ENCODE measurements around the gene ABHD14A.
A peak's percentile ranks its signal among the peaks of the same experiment; 100 is the strongest.

ABHD14A gene

GRCh38 chr3:51997935-51998596 is 23.2 kb downstream of the ABHD14A start:
- DNase-seq, result no peak

GRCh38 chr3:51998774-51999173 is 23.9 kb downstream of the ABHD14A start:
- DNase-seq, result no peak

DNA sequence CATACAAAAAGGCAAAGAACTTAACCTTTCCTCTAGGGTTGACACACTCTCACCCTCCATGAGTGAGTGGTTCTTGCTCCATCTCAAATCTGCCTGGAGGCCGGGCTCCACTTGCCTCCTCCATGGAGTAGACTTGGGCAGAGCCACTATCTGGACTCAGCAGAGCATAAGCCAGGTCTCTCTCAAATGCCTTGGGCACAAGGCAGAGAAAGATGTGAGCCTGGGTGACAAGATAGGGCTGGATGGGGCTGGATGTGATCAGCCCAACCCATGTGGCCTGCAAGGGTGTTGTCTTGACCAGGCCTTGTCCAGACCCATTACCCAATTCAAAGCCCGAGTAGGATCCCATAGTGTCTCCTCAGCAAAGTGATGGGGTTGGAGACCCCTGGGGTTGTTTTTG is 25.0 kb downstream of the ABHD14A start:
- peak; percentile 72 for DNase-seq

DNA sequence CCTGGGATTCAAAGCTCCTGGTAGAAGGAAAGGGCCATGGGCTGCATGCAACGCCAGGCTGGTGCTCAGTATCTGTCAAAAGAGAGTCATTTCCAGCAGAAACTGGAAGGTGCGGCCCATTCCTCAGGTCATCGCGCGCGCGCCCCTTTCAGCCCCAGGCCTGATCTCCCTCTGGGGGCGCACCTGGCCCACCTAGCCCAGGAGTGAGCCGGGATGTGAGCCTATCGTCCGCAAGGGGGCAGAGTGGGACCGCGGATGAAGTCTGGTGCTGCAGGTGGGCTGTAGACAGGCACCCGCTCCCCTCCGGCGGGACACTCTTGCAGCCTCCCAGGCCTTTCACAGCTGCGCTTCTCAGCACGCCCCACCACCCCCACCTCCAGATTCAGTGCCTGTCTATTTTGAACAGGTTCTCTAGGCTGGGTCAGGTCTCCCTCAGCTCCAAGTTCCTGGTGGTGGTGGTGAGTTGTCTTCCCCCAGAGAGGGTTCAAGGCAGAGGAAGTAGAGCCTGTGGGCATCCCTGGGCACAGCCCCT is 26.6 kb downstream of the ABHD14A start:
- DNase-seq, result peak; percentile 88

GRCh38 chr3:52002748-52003147 is 27.9 kb downstream of the ABHD14A start:
- DNase-seq, result no peak

DNA sequence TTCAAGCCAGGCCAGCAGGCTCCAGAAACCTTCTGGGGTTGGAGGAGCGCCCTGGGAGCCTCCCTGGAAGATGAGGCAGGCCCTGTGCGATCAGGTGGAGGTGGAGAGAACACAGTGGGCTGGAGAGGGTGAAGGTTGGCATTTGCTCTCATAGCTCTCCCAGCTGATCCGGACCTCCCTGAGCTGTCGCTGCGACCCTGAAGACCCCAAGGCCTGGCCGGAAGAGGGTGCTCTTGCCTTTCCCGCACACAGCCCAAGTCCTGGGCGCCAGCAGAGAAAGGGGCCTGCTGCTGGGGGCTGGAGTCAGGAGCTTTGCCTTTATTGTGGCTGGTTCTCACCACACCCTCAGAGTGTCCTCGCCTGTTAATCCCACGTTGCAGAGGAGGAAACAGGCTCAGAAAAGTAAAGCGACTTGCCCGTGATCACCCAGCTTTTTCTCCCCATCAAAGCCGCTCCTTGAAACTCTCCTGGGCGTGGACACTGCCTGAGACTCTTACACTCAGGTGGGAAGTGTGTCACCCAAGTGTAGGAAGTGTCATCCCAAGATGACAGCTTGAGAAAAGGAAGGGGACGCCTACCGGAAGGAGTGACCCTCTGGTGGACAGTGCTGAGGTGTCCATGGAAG is 29.4 kb downstream of the ABHD14A start:
- peak; percentile 63 for DNase-seq

DNA sequence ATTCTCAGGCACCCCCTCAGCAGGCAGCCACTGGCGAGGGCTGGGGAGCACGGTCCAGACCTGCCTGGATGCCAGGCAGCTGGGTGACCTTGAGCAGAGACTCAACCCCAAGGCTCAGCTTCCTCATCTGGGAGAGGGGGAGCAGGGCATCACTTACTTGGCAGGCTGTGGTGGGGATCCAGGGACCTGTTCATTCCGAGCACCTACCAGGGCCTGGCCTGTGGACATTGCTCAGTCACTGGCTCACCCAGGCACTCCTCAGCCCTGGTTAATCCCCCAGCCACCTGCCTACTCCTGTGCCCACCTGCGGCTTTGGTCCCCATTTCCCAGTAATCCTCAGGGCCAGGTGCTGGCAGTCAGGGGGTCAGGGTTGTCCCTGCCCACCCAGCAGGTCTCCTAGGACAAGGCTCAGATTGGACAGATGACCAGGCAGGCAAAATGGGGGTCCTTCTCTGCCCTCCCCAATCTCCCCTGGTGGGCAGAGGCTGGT is 30.1 kb downstream of the ABHD14A start:
- DNase-seq, result no peak

DNA sequence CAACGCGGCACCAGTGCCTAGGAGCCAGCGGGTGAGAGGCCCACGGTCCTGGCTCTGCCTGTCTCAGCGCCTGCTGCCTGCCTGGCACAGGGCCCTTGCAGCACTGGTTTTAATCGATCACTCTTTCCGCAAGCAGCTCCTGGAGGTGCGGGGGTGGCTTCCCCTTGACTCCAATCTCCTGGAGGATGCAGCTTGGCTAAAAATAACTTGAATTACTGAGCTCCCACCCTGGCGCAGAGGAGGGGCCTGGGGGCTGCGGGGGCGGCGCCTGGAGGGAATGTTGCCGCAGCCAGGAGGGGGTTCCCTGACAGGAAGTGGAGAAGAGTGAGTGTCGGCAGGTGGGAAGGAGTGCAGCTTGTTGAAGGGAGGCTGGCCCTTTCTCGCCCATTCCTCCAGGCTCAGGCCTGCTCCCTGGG is 30.7 kb downstream of the ABHD14A start:
- DNase-seq, result no peak

GRCh38 chr3:52006017-52006819 is 31.4 kb downstream of the ABHD14A start:
- DNase-seq, result peak; percentile 73

- DNase-seq, result no peak
Measured at GRCh38 chr3:52006820-52007133, 31.9 kb downstream of the ABHD14A start.

DNA sequence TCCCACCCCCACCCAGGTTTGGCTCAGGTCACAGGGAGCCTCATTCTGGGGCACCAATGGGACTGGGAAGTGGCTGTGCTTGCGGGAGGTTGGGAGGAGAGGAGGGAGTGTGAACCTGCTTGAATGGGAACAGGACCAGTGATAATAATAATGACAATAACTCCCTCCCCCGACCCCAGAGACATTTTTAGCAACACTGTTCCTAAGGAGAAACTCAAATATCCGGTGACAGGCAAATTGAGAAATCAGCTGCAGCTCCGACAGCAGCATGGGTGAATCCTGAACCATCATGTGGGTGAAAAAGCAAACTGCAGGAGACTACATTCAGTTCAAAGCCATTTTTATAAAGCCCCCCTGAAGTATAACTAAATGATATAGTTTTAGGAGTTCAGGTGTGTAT is 32.4 kb downstream of the ABHD14A start:
- no peak for DNase-seq

- DNase-seq, result no peak
Measured at GRCh38 chr3:52010431-52010830, 35.6 kb downstream of the ABHD14A start.

- no peak for DNase-seq
Measured at GRCh38 chr3:52012699-52013098, 37.8 kb downstream of the ABHD14A start.

DNA sequence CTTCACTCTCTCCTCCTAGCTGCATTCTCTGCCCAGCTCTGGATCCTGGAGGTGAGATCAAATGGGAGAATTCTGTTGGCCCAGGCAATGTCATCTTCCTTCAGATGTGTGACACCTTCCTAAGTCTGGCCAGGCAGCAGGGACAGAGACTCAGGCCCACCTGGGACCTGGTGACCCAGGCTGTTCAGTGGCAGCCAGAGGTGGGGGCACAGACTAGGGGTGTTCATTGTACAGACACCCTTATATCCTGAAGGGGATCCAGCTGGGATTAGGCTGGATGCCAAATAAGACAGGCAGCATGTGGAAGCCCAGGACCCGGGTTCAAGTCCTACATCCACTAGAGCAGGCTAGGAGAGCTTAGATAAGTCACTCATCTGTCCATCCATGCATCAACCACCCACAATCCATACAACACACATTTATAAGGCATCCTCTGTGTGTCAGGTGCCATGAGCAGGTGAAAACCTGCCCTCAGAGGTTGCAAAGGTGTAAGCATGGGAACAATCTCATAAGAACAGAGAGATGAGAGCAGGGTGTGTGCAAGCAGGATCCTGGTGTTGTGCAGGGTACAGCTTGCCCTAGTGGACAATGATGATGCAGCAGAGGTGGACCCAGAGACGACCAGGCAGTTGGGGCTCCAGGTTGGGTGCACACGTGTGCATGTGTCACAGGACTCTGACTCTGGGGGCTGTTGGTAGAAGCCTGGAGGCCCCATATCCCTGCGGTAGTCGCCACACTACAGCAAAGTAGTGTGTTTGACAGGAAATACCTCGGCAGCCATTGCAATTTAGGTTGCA is 39.1 kb downstream of the ABHD14A start:
- DNase-seq, result no peak

DNA sequence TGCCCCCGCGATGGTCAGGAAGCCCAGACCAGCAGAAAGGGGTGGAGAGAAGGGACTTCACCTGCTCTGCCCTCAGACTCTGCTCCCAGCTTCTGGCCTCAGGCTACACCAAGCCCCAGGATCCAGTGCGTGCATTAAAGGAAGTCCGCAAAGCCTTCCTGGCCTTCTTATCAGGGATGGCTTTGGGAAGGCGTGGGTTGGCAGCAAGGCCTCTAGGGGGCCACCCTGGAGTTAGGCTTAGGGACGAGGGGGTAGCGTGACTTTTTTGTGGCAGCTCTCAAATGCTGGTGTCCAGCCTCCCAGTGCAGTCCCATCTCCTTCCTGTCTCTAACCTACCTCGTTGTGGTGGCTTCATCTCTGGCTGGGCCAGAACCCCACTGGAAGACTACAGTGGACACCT is 39.7 kb downstream of the ABHD14A start:
- DNase-seq, result peak; percentile 62

- DNase-seq, result no peak
Measured at GRCh38 chr3:52015438-52016228, 40.8 kb downstream of the ABHD14A start.

GRCh38 chr3:52017586-52017985 is 42.7 kb downstream of the ABHD14A start:
- DNase-seq, result no peak

DNA sequence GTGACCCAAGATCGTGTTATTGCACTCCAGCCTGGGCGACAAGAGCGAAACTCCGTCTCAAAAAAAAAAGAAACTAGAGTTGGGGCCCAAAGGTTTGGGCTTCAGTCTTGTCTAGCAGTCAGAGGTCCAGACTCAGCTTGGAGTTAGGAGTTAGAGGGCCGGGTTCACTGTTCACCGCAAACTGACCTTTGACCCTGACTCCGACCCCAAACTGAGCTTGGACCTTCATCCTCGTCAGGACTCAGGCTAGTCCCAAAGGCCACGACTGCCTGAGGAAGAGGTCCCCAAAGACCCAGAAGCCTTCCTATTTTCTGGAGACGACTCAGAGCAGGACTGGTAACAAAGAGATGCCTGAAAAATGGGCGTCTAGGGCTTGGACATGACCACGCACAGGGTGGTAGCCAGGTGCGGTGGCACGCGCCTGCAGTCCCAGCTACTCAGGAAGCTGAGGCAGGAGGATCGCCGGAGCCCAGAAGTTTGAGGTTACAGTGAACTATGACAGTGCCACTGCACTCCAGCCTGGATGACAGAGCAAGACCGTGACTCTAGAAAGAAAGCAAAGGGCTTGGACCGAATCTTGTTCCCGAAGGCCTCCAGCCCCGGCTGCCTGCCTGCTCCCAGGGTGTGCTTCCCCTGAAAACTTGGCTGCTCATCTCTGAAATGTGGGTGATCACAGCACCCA is 43.6 kb downstream of the ABHD14A start:
- DNase-seq, result no peak

GRCh38 chr3:52019352-52020080 is 44.7 kb downstream of the ABHD14A start:
- no peak for DNase-seq

DNA sequence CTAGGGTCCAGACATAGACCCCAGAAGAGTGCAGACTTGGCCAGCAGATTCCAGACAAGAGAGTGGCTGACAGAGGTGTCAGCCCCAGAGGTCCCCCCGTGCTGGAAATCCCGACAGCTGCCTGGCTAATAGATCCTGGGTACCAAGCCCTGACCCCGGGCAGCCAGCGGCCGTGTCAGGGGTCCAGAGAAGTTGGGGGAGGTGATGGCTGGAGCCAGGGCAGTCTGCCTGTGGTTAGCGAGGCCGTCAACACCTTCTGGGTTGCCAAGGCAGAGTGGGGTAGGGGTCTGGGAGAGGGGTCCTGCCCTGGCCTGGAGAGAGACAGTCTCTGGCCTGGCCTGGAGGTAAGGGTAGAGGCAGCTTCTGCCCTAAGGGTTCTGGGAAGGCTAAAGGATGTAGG is 45.9 kb downstream of the ABHD14A start:
- DNase-seq, result no peak
